NCI-H226 (cell line): ENCODE data around the gene SAG.

ENCODE experiments used
- DNase-seq: peaks from one replicate; pipeline ENCODE4 v3.0.0-alpha.2; 2015

SAG gene

DNA sequence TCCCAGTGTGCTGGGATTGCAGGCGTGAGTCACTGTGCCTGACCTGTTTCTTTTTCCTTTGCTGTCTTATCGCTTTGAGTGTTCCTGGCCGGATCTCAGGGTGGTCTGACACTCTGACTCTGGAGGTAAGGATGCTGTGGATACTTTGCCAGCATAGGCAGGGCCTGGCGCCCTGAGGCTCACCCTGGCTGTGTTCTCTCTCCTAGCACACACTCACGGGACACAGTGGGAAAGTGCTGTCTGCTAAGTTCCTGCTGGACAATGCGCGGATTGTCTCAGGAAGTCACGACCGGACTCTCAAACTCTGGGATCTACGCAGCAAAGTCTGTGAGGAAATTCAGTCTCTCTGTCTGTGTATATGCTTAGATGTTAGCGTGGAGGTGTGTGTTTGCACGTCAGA lies 18.0 kb upstream of the SAG start:
- DNase-seq: no peak

- no peak for DNase-seq
Observed at GRCh38 chr2:233290051-233290845, 17.4 kb upstream of the SAG start.

- no peak for DNase-seq
Observed at GRCh38 chr2:233295891-233296290, 11.7 kb upstream of the SAG start.

GRCh38 chr2:233297076-233297475 lies 10.5 kb upstream of the SAG start:
- DNase-seq: no peak

GRCh38 chr2:233300401-233300800 lies 7.2 kb upstream of the SAG start:
- DNase-seq: no peak

DNA sequence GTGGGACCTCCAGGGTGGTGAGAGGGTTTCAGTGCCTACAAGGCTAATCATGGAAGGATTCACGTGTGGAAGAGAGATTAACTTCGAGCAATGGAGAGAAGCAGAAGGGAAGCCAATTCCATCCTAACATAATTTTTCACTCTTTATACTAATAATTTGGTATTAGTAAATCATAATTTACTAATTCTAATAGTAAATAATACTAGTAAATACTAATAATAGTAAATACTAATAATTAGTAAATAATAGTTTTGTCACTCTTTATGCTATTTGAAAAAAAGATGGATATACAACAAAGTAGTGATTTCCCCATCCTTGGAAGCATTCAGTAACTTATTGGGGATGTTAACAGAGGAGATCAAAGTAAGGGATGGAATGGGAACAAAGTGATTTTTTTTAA lies 6.4 kb upstream of the SAG start:
- DNase-seq: no peak

DNA sequence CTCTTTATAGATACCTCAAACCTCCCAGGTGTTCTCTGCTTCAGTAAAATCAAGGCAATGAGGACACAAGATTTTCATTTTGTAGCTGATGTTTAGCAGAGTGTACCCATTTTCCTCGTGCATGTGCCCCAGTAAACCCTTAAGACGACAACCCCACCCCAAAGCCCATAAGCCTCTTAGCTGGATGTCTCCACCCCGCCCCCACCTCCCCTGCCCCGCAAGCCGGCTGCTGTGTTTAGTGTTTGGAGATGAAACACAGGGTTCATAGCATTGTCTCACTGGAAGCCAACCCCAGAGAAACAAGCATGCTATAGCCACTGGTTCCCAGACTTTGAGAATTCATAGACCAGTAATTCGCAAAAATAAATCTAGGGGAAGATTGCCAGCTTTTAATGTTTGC lies 5.8 kb upstream of the SAG start:
- DNase-seq: no peak

GRCh38 chr2:233303252-233303651 lies 4.4 kb upstream of the SAG start:
- no peak for DNase-seq

- no peak for DNase-seq
Observed at GRCh38 chr2:233311241-233311926, 3.8 kb downstream of the SAG start.

DNA sequence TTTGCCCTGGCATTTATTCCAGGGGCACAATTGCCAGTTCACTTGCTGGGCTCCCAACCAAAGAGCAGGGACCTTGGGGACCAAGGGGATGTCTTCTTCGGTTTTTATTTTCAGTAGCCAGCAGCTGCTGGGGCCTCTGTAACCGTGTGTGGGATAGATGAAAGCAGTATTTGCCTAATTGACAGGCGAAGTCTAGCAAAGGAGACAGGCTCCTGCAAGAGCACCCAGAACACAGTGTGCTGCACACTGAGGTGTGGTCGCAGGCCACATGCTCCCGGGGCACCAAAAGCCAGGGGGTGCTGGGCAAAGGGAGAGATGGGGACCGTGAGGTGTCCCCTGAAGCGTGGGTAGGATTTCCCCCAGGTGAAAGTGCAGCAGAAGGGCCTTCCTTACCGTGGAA lies 5.3 kb downstream of the SAG start:
- DNase-seq: no peak

- no peak for DNase-seq
Observed at GRCh38 chr2:233314180-233314925, 6.7 kb downstream of the SAG start.

GRCh38 chr2:233317196-233317943 lies 9.8 kb downstream of the SAG start:
- no peak for DNase-seq

GRCh38 chr2:233319256-233319655 lies 11.6 kb downstream of the SAG start:
- no peak for DNase-seq

GRCh38 chr2:233320470-233320869 lies 12.9 kb downstream of the SAG start:
- no peak for DNase-seq

DNA sequence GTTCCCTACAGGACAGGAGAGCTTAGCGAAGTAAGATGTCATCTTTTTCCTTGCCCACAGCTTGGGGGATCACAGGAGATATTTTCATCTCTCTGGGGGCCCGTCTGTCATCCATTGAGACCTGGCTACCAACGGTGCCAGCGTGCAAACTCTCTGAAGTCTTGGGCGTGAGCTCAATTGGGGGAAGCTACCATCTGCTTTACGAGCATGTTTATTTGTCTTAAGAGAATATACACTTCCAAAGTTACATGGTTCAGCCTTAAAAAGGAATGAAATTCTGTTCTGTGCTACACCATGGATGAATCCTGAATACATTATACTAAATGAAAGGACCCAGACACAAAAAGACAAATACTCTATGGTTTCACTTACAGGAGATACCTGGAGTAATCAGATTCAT lies 13.6 kb downstream of the SAG start:
- DNase-seq: no peak

DNA sequence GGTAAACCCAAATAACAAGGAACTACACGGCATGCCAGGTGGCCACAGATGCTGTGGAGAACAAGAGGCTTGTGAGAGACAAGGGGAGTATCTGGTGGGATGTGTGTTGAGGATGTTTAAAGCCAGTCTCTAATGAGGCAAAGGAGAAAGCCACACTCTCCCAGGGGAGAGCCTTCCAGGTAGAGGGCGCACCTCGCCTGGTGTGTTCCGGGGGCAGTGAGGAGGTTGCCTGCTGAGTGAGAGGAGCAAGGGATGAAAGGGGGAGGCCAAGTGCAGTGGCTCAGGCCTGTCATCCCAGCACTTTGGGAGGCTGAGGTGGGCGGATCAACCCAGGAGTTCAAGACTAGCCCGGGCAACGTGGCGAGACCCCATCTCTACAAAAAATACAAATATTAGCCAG lies 16.2 kb downstream of the SAG start:
- no peak for DNase-seq

GRCh38 chr2:233325256-233325655 lies 17.6 kb downstream of the SAG start:
- no peak for DNase-seq

DNA sequence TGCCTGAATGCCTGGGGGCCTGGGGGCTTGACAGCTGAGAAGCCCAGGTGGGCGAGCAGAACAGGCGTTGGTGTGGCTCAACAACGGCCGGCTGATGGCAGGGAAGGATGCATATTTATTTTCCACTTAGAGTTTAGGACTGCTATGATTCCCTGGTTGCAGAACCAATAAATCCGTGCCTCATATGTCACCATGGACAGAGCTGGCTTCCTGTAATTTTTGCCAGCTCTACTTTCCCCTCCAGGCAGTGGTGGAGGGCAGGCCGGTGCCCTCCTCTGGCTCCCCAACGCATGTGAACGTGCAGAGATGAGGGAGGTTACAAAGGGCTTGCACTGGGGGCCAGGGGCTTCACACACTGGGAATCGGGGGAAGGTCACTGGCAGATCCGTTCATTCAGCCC lies 18.2 kb downstream of the SAG start:
- no peak for DNase-seq

DNA sequence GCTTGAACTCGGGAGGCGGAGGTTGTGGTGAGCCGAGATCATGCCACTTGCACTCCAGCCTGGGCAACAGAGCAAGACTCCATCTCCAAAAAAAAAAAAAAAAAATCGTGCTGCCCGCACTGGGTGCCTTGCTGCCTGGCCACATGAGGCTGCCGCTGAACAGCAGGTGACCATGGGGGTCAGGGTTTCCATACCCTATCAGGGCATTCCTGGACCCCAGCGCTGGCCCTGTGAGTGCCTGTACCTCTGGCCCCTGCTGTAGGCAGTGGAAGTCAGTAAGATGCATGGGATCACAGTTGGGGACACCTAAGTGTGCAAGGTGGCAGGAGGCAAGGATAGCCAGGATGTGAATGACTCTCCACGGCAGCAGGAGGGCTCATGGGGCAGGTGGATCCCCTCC lies 18.9 kb downstream of the SAG start:
- no peak for DNase-seq

- DNase-seq: no peak
Observed at GRCh38 chr2:233328922-233329321, 21.3 kb downstream of the SAG start.

DNA sequence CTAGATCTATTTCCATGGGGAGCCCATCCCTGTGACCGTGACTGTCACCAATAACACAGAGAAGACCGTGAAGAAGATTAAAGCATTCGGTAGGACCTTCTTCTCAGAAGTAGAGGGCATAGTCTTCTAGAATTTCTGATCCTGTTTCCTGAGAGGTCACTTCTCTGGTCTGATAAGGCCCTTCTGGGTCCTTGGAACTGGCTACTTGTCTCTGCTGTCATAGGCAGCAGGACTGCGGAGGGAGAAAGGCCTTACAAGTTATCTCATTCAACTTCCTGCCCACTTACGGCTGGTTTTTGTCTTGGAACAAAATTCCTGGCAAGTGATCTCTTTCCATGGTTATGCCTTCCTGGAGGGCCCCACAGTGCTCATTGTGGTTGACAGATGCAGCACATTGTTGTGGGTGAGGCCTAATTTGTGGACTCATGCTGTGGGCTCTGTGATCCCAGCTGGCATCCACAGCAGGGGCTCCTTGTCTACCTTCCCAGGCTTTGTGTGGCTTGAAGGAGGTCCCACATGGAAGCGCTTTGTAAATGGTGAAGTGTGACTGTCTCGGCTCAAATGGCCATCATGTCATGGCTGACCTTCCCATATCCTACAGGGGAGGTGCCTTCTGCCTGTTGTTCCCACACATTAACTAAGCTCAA lies 22.0 kb downstream of the SAG start:
- no peak for DNase-seq

DNA sequence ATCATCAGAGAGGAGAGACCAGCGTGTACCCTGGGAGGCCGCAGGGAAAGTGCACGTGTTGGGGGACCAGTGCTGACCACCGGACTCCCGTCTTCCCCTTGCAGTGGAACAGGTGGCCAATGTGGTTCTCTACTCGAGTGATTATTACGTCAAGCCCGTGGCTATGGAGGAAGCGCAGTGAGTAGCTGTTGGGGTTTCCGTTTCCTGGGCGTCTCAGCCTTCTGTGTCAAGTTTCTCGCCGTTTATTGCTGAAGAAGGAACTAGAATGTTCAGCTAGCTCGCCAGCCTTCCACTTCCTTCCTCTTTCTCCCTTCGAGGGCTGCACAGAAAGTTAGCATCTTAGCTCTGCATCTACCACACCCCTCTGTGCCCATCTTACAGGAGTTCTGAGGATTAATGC lies 23.9 kb downstream of the SAG start:
- no peak for DNase-seq

GRCh38 chr2:233332125-233332524 lies 24.5 kb downstream of the SAG start:
- DNase-seq: no peak
